ENCODE data around the gene HIVEP3.
A peak's percentile ranks its signal among the peaks of the same experiment; 100 is the strongest.

Gene HIVEP3

DNA sequence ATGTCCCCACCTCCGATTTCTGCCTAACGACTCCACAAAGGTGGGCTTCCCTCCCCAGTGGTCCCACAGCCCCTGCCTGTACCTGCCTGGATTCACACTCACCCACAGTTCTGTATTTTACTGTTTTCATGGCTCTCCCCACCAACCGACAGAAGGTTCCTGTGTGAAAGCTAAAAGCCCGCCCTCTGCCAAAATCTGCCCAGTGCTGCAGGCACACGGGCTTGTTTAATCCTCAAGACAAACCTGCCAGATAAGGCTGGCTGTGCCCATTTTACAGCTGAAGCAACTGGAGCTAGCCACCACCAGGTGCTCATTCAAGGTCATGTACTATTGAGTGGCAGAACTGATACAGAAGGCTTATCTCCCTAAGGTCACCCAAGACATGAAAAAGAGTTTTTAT is 114.5 kb downstream of the HIVEP3 start:
- H3K9me2 ChIP-seq (replicated peaks; ENCODE audit: insufficient read depth, low read length) = no peaks in the 10 kb centered on the region
- H3K9ac ChIP-seq (ENCODE audit: low read length) = no peak overlapping the region
- H4K20me1 ChIP-seq (ENCODE audit: insufficient read depth, low read length) = no peaks in the 10 kb centered on the region
- H3K79me2 ChIP-seq (ENCODE audit: low read length) = no peaks in the 10 kb centered on the region
- no peak for TF ChIP-seq EZH2phosphoT487 (IDR thresholded peaks at IDR 0.05; ENCODE audit: low read length)
- TF ChIP-seq CTCF (IDR thresholded peaks at IDR 0.05; ENCODE audit: low read length) = no peak
- no peak for TF ChIP-seq EZH2 (optimal IDR thresholded peaks at IDR 0.05; ENCODE audit: low read depth, low read length)
- peaks cover 44% of the 10 kb centered on the region for H3F3A ChIP-seq (ENCODE audit: insufficient read depth, low read length)
- H2AFZ ChIP-seq (ENCODE audit: low read length) = no peak overlapping the region
- no peaks in the 10 kb centered on the region for H3K27me3 ChIP-seq (replicated peaks; ENCODE audit: insufficient read depth, low read length)
- DNase-seq = peak; percentile 58
- H3K4me3 ChIP-seq (ENCODE audit: low read length) = no peak overlapping the region
- peak overlapping the region; percentile 84; the same call in 1 of the 2 replicates for H3K27ac ChIP-seq (ENCODE audit: low read length)
- peak overlapping the region; percentile 22; the same call in 1 of the 2 replicates for H3K4me2 ChIP-seq (ENCODE audit: low read depth, low read length)
- H3K4me1 ChIP-seq (ENCODE audit: low read length) = peaks cover 59% of the 10 kb centered on the region
- H3K9me3 ChIP-seq (replicated peaks; ENCODE audit: insufficient read depth, low read length) = no peaks in the 10 kb centered on the region
- no peaks in the 10 kb centered on the region for H3K36me3 ChIP-seq (replicated peaks; ENCODE audit: insufficient read depth, low read length)

DNA sequence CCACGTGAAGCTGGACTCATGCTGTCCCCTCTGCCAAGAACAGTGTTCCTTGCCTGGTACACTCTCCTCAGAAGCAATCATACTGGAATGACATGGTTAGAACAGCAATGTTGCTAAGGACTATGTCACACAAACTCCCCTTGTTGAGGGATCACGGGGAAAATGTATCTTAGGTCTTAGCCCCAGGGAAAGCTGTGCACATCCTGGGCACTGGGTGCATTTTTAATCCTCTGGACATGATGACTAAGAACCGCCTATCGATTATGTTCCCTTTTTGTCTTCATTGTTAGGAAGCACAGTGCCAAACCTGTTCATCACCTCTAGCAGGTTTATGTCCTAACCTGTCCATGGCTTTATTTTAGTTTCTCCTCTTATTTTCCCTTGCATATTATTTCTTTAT is 115.1 kb downstream of the HIVEP3 start:
- TF ChIP-seq CTCF (IDR thresholded peaks at IDR 0.05; ENCODE audit: low read length) = no peak
- no peak for TF ChIP-seq EZH2 (optimal IDR thresholded peaks at IDR 0.05; ENCODE audit: low read depth, low read length)
- no peaks in the 10 kb centered on the region for H3K36me3 ChIP-seq (replicated peaks; ENCODE audit: insufficient read depth, low read length)
- H3K79me2 ChIP-seq (ENCODE audit: low read length) = no peaks in the 10 kb centered on the region
- no peaks in the 10 kb centered on the region for H3K27me3 ChIP-seq (replicated peaks; ENCODE audit: insufficient read depth, low read length)
- H2AFZ ChIP-seq (ENCODE audit: low read length) = peak overlapping the region; percentile 43
- no peak for DNase-seq
- H3K9me3 ChIP-seq (replicated peaks; ENCODE audit: insufficient read depth, low read length) = no peaks in the 10 kb centered on the region
- H4K20me1 ChIP-seq (ENCODE audit: insufficient read depth, low read length) = no peaks in the 10 kb centered on the region
- H3K4me1 ChIP-seq (ENCODE audit: low read length) = peaks cover 58% of the 10 kb centered on the region
- no peak overlapping the region for H3K4me3 ChIP-seq (ENCODE audit: low read length)
- H3K27ac ChIP-seq (ENCODE audit: low read length) = peak overlapping the region; percentile 84
- H3K4me2 ChIP-seq (ENCODE audit: low read depth, low read length) = peak overlapping the region; percentile 41
- peak overlapping the region; percentile 19 for H3K9ac ChIP-seq (ENCODE audit: low read length)
- peaks cover 45% of the 10 kb centered on the region for H3F3A ChIP-seq (ENCODE audit: insufficient read depth, low read length)
- no peaks in the 10 kb centered on the region for H3K9me2 ChIP-seq (replicated peaks; ENCODE audit: insufficient read depth, low read length)

- no peaks in the 10 kb centered on the region for H3K9me2 ChIP-seq (replicated peaks; ENCODE audit: insufficient read depth, low read length)
- peak overlapping the region; percentile 43 for H2AFZ ChIP-seq (ENCODE audit: low read length)
- H3K4me2 ChIP-seq (ENCODE audit: low read depth, low read length) = peak overlapping the region; percentile 41
- H3K4me3 ChIP-seq (ENCODE audit: low read length) = no peak overlapping the region
- H3K27ac ChIP-seq (ENCODE audit: low read length) = peak overlapping the region; percentile 84
- no peaks in the 10 kb centered on the region for H3K79me2 ChIP-seq (ENCODE audit: low read length)
- TF ChIP-seq EZH2phosphoT487 (IDR thresholded peaks at IDR 0.05; ENCODE audit: low read length) = no peak
- no peak for TF ChIP-seq CTCF (IDR thresholded peaks at IDR 0.05; ENCODE audit: low read length)
- no peak for TF ChIP-seq EZH2 (optimal IDR thresholded peaks at IDR 0.05; ENCODE audit: low read depth, low read length)
- DNase-seq = peak; percentile 91
- H3K27me3 ChIP-seq (replicated peaks; ENCODE audit: insufficient read depth, low read length) = no peaks in the 10 kb centered on the region
- H4K20me1 ChIP-seq (ENCODE audit: insufficient read depth, low read length) = no peaks in the 10 kb centered on the region
- H3F3A ChIP-seq (ENCODE audit: insufficient read depth, low read length) = peaks cover 45% of the 10 kb centered on the region
- H3K36me3 ChIP-seq (replicated peaks; ENCODE audit: insufficient read depth, low read length) = no peaks in the 10 kb centered on the region
- no peaks in the 10 kb centered on the region for H3K9me3 ChIP-seq (replicated peaks; ENCODE audit: insufficient read depth, low read length)
- peak overlapping the region; percentile 19 for H3K9ac ChIP-seq (ENCODE audit: low read length)
- peaks cover 58% of the 10 kb centered on the region for H3K4me1 ChIP-seq (ENCODE audit: low read length)
Observed at GRCh38 chr1:41802532-41803501, 115.9 kb downstream of the HIVEP3 start.
